GM12892 (cell line): Measurements from ENCODE around the gene AAMP.
"Not testable (repeated sequence)": the region's sequence is repeated elsewhere in the genome, so short reads cannot be mapped to it uniquely, and the experiment has no call there.

ENCODE experiments used
- POLR2A ChIP-seq: IDR thresholded peaks from 2 replicates; pipeline ENCODE4 v1.6.1; 2011; ENCODE audit warnings: low read depth, low read length, control low read depth
- POLR2AphosphoS5 ChIP-seq: IDR thresholded peaks from 2 replicates; pipeline ENCODE4 v1.6.1; 2011; ENCODE audit warnings: low read depth, low read length, control low read depth
- TAF1 ChIP-seq: IDR thresholded peaks from 2 replicates; pipeline ENCODE4 v1.6.1; 2011; ENCODE audit warnings: low read depth, mild to moderate bottlenecking, control low read depth, low read length, borderline replicate concordance

- TF ChIP-seq POLR2AphosphoS5, TAF1, POLR2A: not testable (repeated sequence)
These were observed 3.4 kb upstream of the AAMP start for GRCh38 chr2:218273214-218273907.
